Articular chondrocyte of knee joint (primary cell): ENCODE results near the gene EPHB6. TPM values are rescaled to one million over a fixed set of nuclear protein-coding genes. Genes with fewer than 3 reads are reported as not detected.

ENCODE experiments used
- total RNA-seq: library from RNA; depleted of rRNA; stranded (reverse); fragments of >200 nt; gene quantifications from 2 replicates; pipeline ENCODE4 v1.2.3, GENCODE V29; 2012

EPHB6 gene, protein sequence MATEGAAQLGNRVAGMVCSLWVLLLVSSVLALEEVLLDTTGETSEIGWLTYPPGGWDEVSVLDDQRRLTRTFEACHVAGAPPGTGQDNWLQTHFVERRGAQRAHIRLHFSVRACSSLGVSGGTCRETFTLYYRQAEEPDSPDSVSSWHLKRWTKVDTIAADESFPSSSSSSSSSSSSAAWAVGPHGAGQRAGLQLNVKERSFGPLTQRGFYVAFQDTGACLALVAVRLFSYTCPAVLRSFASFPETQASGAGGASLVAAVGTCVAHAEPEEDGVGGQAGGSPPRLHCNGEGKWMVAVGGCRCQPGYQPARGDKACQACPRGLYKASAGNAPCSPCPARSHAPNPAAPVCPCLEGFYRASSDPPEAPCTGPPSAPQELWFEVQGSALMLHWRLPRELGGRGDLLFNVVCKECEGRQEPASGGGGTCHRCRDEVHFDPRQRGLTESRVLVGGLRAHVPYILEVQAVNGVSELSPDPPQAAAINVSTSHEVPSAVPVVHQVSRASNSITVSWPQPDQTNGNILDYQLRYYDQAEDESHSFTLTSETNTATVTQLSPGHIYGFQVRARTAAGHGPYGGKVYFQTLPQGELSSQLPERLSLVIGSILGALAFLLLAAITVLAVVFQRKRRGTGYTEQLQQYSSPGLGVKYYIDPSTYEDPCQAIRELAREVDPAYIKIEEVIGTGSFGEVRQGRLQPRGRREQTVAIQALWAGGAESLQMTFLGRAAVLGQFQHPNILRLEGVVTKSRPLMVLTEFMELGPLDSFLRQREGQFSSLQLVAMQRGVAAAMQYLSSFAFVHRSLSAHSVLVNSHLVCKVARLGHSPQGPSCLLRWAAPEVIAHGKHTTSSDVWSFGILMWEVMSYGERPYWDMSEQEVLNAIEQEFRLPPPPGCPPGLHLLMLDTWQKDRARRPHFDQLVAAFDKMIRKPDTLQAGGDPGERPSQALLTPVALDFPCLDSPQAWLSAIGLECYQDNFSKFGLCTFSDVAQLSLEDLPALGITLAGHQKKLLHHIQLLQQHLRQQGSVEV
- 0.32 and 0.91 TPM in 2 replicates for total RNA-seq

DNA sequence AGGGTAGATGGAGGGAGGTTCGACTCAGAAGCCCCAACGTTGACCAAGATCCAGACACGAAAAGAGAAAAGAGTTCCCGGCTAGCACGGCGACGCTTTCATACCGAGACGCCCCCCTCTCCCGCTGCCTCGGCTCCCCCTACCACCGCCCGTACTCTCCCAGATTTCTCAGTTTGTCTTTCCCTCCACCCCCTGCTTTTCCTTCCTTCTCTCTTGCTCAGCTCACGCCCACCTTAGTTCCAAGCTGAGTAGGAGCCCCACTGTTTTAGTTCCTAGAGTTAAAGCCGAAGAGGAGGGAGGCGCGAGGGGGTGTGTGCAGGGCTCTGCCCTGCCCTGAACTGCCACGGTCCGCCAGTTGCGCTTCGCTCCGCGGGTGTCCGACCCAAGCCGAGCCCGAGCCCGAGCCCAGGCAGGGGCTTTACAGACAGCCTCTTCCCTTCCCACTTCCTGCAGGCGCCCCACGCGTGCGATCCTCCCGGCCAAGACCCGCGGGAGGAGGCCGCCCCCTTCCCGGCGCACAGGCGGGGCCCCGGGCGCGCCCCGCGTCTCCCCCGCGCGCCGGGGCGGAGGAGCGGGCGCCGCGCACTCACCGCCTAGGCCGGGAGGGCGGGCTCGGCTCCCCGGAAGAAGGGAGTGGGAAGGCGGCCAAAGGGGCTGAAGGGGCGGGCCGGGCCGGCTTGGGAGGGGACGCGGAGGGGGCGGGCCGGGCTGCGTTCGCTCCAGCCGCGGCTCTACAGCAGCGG lies at the start of gene EPHB6:
TSS of gene EPHB6 (plus strand) at position 705 of the 742 bp plus-strand sequence. CDS start 8,152 bp downstream, outside the sequence.

DNA sequence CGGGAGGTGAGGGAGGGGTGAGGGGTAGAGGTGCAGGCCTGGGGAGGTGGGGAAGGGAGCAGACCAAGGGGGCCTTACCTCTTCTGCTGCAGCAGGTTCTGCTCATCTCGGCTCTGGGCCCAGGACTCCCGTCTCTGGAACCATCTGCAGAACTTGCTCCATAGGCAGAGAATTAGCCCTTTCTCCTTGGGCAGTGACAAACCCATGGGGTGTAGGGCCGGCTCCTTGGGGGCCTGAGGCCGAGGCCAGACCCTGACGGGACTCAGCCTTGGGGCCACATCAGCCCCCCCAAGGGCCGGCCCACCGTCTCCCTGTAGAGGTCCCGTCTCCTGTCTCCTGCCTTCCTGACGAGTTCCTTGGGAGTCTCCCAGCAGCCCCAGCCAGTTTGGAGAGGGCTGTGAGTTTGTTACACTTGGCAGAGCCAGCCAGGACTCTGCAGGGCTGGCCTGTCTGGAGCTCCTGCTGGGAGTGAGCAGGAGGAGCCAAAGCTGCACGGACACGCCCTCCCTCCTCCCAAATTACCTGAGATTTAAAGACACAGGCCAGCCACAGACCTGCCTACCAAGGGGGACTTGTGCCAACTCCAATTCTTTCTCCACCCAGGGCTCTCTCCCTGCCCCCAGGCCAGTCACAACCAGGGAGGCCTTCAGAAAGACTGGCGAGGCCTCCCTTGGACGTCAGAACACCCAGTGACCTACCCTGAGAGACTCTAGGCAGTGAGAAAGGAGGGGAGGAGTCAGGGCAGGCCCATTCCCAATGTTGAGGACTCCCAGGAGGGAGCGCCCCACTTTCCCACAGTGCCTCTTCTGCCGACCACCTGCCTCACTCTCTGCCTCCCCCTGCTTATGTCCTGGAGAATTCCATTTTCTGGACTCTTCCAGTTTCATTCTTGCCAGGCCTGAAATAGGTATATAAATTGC lies 30.7 kb downstream of the EPHB6 start, which contains the start of gene TRPV6:
TSS of gene TRPV6 (minus strand) at position 435 of the 920 bp plus-strand sequence.

Other genes with a start within 250 kb of the EPHB6 start
- gene PRSS1, start 105.6 kb upstream of the EPHB6 start, total RNA-seq, result not detected in 2 replicates
- not detected in 2 replicates for gene PRSS2, start 84.1 kb upstream of the EPHB6 start, total RNA-seq
- not detected in 2 replicates for gene TRPV6, start 30.7 kb downstream of the EPHB6 start, total RNA-seq
- gene TRPV5, start 78.7 kb downstream of the EPHB6 start, total RNA-seq, result not detected in 2 replicates
- not detected in 2 replicates for gene LLCFC1, start 84.4 kb downstream of the EPHB6 start, total RNA-seq
- not detected in 2 replicates for gene KEL, start 107.3 kb downstream of the EPHB6 start, total RNA-seq
- gene OR9A2, start 172.1 kb downstream of the EPHB6 start, total RNA-seq, result 0.22 TPM in 1 of 2 replicates, not detected in the other
- not detected in 2 replicates for gene OR6V1, start 197.3 kb downstream of the EPHB6 start, total RNA-seq